NOMO-1 treated with dmso at 0.1 percent for 144 hours (cell line): ENCODE measurements around the gene PRG2.
"Not testable (repeated sequence)": the region's sequence is repeated elsewhere in the genome, so short reads cannot be mapped to it uniquely, and the experiment has no call there.

Experiments
- DNase-seq: peaks from one replicate; lab custom pipeline; 2025; ENCODE audit not compliant: unreplicated experiment; lab: John Stamatoyannopoulos, UW

PRG2 gene

DNA sequence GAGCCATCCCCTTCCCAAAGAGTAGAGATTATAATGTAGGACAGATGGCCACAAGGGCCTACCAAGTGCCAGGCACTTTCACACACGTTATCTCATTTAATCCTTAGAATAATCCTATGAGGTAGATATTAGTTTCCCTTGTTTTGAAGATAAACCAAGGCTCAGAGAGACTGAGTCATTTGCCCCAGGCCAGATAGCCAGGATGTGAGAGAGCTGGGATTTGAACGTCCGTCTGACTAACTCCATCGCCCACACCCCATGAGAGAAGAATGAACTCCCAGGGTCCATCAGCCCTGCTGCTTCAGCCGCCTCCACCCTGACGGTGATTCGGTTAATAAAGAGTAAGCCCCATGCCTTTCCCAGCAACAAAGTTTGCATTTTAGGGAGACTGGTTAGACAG lies 20.2 kb downstream of the PRG2 start:
- DNase-seq, result no peak

DNA sequence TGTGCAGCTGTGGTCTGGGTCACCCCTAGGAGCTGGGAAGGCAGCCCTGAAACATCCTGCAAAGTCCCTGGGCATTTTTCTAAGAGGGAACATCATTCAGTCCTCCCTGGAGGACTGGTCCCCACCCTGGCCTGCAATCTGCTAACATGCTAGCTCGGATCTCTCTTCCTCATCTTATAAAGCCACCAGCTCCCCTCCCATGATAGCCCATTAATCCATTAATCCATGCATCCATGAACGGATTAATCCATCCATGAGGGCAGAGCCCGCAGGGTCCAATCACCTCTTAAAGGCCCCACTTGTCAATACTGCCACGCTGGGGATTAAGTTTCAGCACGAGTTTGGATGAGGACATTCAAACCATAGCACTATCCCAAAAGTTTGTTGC lies 21.6 kb downstream of the PRG2 start:
- DNase-seq, result no peak

DNA sequence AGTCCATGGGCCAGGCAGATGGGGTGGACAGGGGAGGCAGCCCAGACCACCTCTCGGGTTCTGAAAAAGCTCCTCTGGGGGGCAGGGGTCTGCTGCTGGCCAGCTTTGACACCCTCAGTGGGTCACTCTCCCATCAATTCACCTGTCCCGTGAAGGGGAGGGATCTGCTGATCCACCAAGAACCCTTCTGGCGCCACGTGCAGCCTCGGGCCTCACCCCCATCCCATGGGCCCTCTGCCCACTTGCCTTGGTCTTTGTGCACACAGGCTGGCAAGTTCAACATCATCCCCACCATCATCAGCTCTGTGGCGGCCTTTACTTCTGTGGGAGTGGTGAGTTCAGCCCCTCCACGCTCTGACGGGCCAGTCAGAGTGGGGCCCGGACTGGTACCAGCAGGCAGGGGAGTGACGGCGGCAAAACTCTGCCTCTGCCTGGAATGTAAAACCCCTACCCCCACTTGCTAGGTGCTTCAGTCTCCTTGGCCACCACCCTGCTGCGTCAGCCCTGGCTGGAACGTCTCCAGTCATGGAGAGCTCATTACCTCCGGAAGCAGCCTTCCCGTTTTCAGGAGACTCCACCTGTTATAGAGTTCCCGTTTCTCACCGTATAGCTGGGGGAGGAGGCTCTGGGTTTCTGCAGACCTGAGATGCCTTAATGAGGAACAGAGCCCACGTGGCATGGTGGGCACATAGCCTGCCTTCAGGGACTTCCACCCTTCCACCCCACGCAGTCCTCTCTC lies 22.2 kb downstream of the PRG2 start:
- DNase-seq, result no peak

DNA sequence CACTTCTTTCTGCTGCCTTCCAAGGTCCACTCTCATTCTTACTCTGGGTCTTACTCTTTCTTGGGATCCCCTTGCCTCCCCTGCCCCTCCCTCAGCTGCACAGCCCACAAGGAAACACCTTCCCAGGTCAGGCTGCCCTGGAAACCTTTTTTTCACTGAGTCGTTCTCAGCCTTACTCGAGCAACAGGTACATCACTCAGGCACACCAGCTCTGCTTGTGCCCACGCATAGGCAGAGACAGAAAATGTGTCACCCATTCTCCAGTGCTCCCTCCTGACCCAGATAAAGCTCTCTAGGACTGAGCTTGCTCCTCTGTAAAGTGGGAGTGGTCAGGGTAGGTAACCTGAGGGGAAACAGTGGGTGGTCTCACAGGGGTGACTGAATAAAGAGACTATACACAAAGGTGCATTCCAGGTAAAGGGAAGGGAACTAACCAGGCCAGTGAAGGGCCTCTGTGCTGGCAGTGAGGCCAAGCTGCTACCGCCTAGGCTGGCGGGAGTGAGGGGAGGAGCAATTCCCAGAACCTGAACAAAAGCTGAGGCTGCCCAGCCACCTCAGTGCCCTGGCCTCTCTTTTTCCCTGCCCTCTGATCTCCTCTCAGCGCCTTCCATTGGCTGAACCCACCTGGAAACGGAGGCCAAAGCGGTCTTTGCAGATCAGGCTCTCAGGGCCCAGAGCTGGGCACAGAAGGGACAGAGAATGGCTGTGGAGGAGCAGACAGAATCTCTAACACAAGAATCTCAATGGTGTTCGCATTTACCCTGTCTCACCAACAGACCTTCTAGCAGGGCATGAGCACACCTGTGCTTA lies 25.4 kb downstream of the PRG2 start:
- no peak for DNase-seq

DNA sequence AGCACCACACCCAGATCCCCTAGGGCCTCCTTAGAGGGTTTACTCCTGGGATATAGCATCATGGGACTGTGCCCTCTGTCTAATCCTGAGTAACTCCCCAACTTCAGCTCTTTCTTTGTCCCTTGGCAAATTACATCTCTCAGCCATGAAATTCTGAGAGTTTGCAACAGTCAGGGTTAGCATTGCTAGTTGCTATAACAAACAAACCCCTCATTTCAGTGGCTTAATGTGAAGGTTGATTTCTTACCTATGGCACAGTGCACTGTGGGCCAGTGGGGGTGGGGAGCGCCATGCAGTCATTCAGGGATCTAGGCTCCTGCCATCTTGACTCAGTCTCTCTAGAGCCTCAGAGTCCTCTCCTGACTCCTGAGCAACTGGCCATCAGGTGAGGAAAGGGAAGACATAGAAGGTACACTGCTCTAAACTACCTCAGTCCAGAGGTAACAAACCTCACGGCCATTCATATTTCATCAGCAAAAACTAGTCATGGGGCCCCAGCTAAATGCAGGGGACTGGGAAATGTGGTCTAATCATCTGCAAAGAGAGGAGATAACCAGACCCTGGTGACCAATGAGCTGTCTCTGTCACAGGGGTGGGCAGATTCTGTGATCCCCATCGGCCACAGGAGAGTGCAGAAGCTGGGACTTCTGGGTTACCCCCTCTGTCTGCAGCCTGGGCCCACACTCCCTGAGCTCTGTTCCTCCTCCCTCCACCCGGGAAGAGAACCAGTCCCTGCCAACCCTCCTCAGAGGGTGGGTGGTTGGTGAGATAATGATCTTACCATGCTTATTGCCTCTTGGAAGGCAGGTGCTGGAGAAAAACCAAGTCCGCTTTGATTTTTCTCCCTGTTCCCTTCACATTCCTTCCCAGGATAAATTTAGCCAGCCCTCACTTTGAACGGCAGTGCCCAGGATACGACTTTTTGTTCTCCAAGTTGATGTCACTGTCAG lies 27.0 kb downstream of the PRG2 start:
- DNase-seq, result no peak

DNA sequence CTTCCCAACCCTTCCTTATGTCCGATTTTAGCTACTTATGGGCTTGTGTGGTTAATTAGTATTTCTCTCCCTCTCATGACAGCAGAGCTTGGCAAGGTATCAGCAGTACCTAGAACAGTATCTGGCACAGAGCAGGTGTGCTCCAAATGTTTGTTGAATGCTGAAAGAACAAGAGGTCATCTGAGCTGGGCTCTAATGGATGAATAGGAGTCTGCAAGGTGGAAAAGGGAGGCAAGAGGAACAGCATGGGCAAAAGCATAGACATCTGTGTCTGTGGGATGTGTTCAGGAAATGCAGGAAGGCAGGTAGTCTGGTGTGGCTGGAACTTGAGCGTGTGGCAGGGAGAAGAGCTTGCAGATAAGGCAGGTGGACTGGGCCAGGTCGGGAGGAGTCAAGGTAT lies 28.5 kb downstream of the PRG2 start:
- DNase-seq, result no peak

DNA sequence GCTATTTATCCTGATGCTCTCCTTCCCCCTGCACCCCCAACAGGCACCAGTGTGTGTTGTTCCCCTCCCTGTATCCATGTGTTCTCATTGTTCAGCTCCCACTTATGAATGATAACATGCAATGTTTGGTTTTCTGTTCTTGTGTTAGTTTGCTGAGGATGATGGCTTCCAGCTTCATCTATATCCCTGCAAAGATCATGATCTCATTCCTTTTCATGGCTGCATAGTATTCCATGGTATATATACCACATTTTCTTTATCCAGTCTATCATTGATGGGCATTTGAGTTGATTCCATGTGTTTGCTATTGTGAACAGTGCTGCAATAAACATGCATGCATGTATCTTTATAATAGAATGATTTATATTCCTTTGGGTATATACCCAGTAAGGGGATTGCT lies 29.0 kb downstream of the PRG2 start:
- not testable (repeated sequence) for DNase-seq

DNA sequence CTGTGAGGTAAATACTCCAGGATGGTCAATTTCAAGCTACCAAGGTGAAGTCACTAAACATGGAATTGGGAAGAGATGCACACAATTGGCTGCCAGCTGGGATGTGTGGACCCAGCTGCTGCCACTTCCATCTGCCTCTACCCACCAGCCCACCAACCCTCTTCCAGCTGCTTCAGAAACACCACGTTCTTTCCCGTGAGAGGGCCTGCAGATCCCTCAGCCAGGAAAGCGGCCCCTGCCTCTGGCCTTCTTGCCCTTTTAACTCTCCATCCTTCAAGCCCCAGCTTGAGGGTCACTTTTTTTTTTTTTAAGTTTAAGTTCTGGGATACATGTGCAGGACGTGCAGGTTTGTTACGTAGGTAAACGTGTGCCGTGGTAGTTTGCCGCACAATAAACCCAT lies 29.5 kb downstream of the PRG2 start:
- DNase-seq, result no peak

DNA sequence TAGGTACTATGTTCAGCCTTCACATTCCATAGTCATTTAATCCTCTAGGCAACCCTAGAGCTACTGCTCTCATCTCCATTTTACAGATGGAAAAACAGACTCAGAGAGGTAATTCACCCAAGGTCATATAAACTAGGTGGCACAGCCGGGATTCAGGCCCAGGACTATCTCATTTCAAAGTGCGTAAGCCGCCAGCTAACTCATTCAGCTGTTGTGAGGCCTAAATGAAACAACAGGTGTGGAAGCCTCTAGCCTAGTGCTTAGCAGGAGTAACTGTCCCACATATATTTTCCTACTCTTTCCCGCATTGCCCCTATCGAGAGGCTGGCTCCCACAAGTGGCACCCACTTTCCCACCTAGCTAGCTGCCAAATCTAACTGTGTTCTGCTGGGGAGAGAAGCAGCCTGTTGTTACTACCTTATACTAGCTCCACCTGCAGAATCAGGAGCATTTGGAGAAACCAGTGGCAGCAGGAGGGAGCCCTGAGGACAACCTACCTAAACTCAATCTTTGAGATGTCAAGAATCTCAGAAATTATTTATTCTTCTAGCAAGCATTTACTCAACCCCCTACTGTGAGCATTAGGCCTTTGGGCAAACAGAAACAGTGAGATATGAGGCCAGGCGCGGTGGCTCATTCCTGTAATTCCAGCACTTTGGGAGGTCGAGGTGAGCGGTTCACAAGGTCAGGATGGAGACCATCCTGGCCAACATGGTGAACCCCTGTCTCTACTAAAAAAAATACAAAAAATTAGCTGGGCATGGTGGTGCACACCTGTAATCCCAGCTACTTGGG lies 30.4 kb downstream of the PRG2 start:
- no peak for DNase-seq

DNA sequence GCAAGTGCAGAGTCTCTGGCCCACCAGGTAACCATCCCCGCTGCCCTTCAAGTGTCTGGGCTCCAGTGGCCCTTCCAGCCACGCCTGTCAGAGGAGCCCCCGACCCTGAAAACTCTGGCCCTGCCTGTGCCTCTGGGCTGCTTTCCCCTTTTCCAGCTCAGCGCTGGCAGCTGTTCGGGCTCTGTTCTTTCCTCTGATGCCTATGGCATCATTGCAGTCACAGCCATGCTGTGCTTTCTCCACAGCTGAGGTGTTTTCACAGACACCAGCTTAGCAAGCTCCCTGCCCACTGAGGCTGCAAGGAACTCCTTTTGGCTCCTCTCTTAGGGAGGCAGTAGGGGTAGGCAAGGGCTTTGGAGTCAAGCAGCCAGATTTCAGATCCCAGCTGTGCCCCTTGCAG lies 31.1 kb downstream of the PRG2 start:
- no peak for DNase-seq

DNA sequence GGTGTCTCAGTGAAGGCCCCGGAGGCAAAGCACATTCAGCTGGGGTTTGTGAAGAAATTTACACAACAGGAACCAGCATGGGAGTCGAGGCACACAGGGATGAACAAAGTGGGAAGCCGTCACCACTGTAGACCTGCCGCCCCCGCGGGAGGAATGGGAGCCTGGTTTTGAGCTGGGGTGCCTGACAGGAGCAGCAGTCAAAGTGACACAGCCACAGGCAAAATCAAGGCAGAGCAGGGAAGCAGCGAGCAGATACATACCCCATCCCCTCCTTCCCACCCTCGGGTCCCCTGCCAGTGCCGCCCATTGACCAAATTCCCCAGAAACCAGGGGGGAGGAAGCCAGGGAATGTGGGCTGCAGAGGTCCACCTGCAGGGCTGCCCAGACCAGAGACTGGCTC lies 31.5 kb downstream of the PRG2 start:
- no peak for DNase-seq

DNA sequence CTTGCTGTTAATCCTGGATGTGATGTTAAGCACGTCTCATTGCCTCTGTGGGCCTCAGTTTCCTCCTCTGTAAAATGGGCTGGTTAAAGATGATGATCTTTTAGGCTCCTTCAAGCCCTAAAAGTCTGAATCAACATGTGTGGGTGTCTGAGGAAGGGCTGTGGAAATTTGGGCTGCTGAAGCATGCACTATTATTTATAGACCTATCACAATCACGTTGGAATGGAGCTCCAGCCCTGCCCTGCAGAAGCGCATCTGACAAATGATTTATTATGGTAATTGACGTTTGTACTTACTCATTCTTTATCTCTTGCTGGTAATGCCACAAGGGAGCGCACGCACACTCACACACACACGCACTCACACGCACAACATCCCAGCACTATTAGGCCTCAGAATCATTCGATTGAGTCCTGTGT lies 31.9 kb downstream of the PRG2 start:
- DNase-seq, result no peak

DNA sequence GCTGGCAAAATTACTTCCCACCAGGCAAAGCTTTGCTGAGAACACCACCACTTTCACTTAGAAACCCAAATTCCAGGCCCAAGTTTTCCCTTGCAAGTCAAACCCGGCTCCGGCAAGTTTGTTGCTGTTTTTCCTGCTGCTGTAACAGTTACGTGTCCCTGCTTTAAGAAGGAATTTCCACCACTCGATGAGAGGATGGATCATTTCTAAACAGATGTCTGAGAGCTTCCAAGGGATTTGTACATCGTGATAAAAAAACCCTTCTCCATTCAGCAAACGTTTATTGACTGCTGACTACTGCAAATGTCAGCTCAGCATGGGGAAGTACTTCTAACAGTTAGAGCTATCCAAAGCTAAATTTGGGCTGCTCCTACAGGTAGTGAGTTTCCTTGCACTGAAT lies 32.6 kb downstream of the PRG2 start:
- DNase-seq, result no peak

DNA sequence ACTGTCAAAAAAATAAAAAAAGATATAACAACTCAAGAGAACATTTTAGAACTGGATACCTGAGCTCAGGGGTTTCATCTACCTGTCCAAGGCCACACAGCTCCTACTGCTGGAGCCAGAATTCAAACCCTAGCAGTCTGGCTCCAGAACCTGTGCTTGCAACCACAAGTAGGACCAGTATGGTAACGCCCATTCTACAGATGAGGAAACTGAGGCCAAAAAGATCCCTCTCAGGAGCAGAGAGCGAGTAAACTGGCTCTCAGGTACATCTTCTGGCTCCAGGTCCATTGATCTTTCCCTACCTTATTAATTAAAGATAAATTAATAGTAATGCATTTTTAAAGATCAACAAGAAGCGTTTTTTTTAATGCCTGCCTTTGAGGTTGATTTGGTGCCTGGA lies 33.1 kb downstream of the PRG2 start:
- DNase-seq, result no peak

DNA sequence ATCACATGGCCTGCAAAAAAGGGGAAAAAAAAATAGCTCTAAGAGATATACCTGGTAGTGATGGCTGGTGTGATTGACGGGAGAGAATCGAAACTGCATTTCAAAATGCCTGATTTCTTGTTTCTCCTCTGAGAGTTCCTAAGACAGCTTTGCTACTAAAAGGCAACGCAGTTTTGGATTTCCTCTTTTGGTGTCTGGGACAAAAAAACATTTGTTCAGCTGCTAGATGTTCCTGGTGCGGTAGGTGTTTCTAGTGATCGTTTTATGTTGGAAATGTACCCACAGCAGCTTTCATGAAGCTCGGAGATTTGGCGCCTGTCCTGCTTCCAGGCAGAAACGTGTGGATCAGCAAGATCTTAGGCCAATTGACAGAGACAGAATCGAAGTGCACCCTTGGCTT lies 34.2 kb downstream of the PRG2 start:
- peak; percentile 29 for DNase-seq

DNA sequence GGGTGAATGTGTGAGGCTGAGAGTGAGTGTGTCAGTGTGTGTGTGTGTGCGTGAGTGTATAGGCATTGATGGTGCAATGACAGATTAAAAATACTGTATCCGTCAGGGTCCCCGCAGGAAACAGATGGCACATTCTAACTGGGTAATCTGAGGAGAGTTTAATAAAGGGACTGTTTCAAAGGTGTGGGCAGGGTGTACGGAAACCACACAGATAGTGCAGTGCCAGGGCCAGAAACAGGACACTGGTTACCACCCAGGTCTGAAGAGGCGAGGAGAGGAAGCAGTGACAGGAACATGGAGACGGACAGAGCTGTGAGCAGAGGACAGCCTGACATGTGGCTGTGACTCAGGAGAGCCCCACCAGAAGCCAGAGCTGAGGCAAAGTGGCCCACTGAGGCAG lies 35.8 kb downstream of the PRG2 start:
- no peak for DNase-seq

DNA sequence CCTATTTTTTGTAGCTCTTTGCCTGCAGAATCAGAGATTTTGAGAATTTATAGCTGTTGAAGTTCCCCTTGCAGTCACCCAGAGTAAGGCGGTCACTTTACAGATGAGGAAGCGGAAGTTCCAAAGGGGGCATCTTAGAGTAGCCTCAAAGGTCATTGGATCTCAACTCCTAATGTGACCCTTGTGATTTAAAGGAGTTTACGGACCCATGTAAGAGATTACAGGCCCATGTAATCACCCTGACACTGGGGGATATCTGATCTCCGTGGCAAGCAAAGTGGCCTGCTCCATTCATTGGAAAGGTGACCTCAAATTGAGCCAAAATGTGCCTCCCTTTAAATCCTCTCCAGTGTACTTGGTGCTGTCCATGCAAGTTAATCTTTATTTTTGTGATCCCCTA lies 36.6 kb downstream of the PRG2 start:
- DNase-seq, result no peak

DNA sequence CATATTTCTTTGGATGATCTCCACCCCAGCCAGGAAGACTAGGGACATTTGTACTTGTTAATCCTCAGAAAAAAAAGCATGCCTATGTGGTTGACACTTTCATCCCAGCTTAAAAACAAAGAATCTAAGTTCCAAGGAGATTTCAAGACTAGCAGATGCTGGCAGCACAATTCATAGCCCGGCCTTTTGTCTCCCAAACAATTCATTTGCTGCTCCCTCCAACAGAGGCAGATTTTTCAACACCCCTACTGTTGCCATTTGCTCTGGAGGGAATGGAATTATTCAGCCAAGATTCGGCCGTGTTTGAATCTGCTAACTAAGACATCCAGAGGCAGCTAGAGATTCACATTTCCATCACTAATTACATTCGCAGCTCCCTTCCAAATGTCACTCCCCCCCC lies 37.0 kb downstream of the PRG2 start:
- no peak for DNase-seq

DNA sequence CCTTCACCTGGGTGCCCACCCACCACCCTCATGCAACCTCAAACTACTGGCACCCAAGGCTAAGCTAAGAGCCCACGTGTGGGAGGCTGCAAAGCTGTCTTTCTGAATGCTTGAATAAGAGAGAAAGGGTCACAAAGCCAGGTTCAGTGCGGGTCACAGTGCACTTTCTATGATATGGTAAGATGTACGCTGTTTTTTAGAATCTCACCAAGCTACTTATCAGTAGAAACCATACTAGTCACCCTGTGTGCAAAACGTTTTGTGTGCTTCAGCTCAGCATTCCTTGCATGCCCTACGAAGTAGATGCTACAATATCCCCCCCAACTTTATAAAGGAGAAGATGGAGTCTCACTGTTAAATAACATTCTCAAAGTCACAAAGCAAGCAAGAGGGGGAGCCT lies 37.4 kb downstream of the PRG2 start:
- DNase-seq, result no peak

DNA sequence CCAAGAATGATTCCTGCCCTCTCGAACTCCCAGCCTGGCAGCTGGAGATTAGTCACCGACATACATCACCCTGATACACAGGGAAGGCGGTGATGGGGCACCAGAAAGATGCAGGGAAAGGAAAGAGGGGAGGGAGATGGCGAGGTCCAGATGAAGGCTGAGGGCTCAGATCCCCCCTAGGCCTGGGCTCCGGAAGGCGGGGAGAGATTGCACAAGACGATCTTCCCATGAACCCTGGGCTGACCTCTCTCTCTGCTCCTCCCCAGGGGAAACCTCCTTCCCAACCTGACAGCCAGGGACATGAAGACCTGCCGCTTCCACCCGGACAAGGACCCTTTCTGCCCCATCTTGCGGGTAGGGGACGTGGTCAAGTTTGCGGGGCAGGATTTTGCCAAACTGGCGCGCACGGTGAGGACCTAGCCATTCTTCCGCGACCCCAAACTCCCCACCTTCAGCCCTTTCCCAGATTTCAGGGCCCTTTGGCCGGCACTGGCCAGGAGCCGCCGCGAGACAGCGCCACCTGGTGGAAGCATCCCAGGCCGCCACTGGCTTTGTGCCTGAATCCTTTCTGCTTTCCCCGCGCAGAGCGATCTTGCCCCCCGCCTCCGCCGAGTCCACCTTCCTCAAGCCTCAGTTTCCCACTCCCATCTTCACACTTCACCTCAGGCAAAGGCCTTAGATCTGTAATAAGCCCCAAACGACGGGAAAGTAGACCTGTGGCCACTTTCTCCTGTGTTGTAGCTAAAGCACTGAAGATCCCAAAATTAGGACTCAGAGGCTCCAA lies 40.8 kb downstream of the PRG2 start:
- no peak for DNase-seq
